Endodermal cell (in vitro differentiated cells): ENCODE measurements around the gene HLX. TPM values are rescaled to one million over a fixed set of nuclear protein-coding genes. Genes with fewer than 3 reads are reported as not detected.
A peak's percentile ranks its signal among the peaks of the same experiment; 100 is the strongest.

ENCODE experiments used
- DNase-seq: peaks from one replicate; pipeline ENCODE4 v3.0.0-alpha.2; 2017
- H3K27ac ChIP-seq: 2 replicates; pipeline ENCODE4 v1.5.1; 2013; ENCODE audit warnings: mild to moderate bottlenecking, low read depth, low read length, moderate library complexity
- H3K27me3 ChIP-seq: 2 replicates; pipeline ENCODE4 v1.6.1; 2013; ENCODE audit warnings: mild to moderate bottlenecking, low read length, moderate library complexity; ENCODE audit not compliant: insufficient read depth, control insufficient read depth, poor library complexity, severe bottlenecking
- H3K36me3 ChIP-seq: 2 replicates; pipeline ENCODE4 v1.7.0; 2013; ENCODE audit warnings: mild to moderate bottlenecking, low read length, moderate library complexity; ENCODE audit not compliant: control insufficient read depth, insufficient read depth
- H3K4me1 ChIP-seq: one replicate; pipeline ENCODE4 v1.7.0; 2013; ENCODE audit warnings: low read length; ENCODE audit not compliant: control insufficient read depth, insufficient read depth
- H3K4me3 ChIP-seq: 2 replicates; pipeline ENCODE4 v1.5.1; 2013; ENCODE audit warnings: mild to moderate bottlenecking, low read length, moderate library complexity
- H3K9ac ChIP-seq: 2 replicates; pipeline ENCODE4 v1.6.1; 2013; ENCODE audit warnings: mild to moderate bottlenecking, low read length, moderate library complexity; ENCODE audit not compliant: poor library complexity, severe bottlenecking; ENCODE audit errors: extremely low read depth
- H3K9me3 ChIP-seq: 2 replicates; pipeline ENCODE4 v1.6.1; 2013; ENCODE audit warnings: mild to moderate bottlenecking, low read length, moderate library complexity; ENCODE audit not compliant: control insufficient read depth
- H3K27ac Mint-ChIP-seq: 2 replicates; pipeline ENCODE4 v1.8.0; 2020; ENCODE audit warnings: mixed read lengths
- H3K27me3 Mint-ChIP-seq: 2 replicates; pipeline ENCODE4 v1.8.0; 2021; ENCODE audit warnings: mild to moderate bottlenecking, mixed read lengths; ENCODE audit not compliant: insufficient read depth
- H3K36me3 Mint-ChIP-seq: 2 replicates; pipeline ENCODE4 v1.8.0; 2020; ENCODE audit warnings: low read depth, mixed read lengths
- H3K4me1 Mint-ChIP-seq: 2 replicates; pipeline ENCODE4 v1.8.0; 2020; ENCODE audit warnings: mixed read lengths
- H3K4me3 Mint-ChIP-seq: 2 replicates; pipeline ENCODE4 v1.8.0; 2020; ENCODE audit warnings: mild to moderate bottlenecking, moderate library complexity, mixed read lengths
- H3K9me3 Mint-ChIP-seq: 2 replicates; pipeline ENCODE4 v1.8.0; 2020; ENCODE audit warnings: mild to moderate bottlenecking, mixed read lengths
- CTCF ChIP-seq: fragments of 200-600 bp; sonication (generic); conservative IDR thresholded peaks from 2 replicates; pipeline ENCODE4 v1.5.0; 2021; ENCODE audit warnings: antibody characterized with exemption, mild to moderate bottlenecking
- WGBS, 2 experiments: methylation state at CpG; one replicate each; pipeline versions ENCODE4 v1.1.5 to v1.1.7; 2013; ENCODE audit warnings: missing lambda C conversion rate in 2 of 2, mixed read lengths in 1 of 2; ENCODE audit not compliant: insufficient coverage in 1 of 2, insufficient read length in 1 of 2; 5-methylcytosine and 5-hydroxymethylcytosine counted together
- total RNA-seq, 2 donors: library from RNA; stranded (reverse); fragmentation: NEBNext Ultra II Directional in 1 of 2; extraction: Animal tissue kit (Norgen Biotek cat#: 25700) in 1 of 2; gene quantifications; 2 replicates in 1 of 2; 3 replicates in 1 of 2; pipeline ENCODE4 v1.2.1, GENCODE V29; 2021

Gene HLX
- total RNA-seq, 2 donors from 2014 or later: 2.9 to 5.0 TPM

- Histone ChIP-seq H3K4me3 (no peak overlapping the region), H3K27ac (no peak overlapping the region), H3K9ac (no peak overlapping the region), H3K9me3 (no peaks in the 10 kb centered on the region), H3K27me3 (peaks cover 100% of the 10 kb centered on the region), H3K36me3 (no peaks in the 10 kb centered on the region), H3K4me1 (peaks cover 10% of the 10 kb centered on the region)
- peaks cover 4% of the 10 kb centered on the region for H3K9me3 Mint-ChIP-seq
- 28 to 30% methylated on average over 12 to 26 of the region's 26 CpGs for WGBS, 2 experiments
- TF ChIP-seq CTCF: no peak
- peaks cover 100% of the 10 kb centered on the region for H3K27me3 Mint-ChIP-seq
- peaks cover 53% of the 10 kb centered on the region for H3K4me1 Mint-ChIP-seq
- peak overlapping the region; percentile 46 for H3K4me3 Mint-ChIP-seq
- DNase-seq: no peak
- H3K36me3 Mint-ChIP-seq: peaks cover 11% of the 10 kb centered on the region
- H3K27ac Mint-ChIP-seq: no peak overlapping the region
These were observed 7.4 kb downstream of the HLX start for GRCh38 chr1:220886470-220887201.

- H3K4me1 Mint-ChIP-seq: peaks cover 50% of the 10 kb centered on the region
- no peak for TF ChIP-seq CTCF
- Histone ChIP-seq H3K9ac (no peak overlapping the region), H3K4me1 (peaks cover 10% of the 10 kb centered on the region), H3K9me3 (peaks cover 3% of the 10 kb centered on the region), H3K4me3 (peak overlapping the region; percentile 16), H3K27ac (no peak overlapping the region), H3K27me3 (peaks cover 100% of the 10 kb centered on the region), H3K36me3 (no peaks in the 10 kb centered on the region)
- no peak for DNase-seq
- peaks cover 100% of the 10 kb centered on the region for H3K27me3 Mint-ChIP-seq
- peaks cover 11% of the 10 kb centered on the region for H3K36me3 Mint-ChIP-seq
- H3K4me3 Mint-ChIP-seq: peak overlapping the region; percentile 46
- H3K27ac Mint-ChIP-seq: no peak overlapping the region
- 5 to 10% methylated on average over 5 to 11 of the region's 11 CpGs for WGBS, 2 experiments
- H3K9me3 Mint-ChIP-seq: peaks cover 6% of the 10 kb centered on the region
These were observed 7.9 kb downstream of the HLX start for GRCh38 chr1:220887202-220887519.

GRCh38 chr1:220887520-220888416 lies 8.5 kb downstream of the HLX start:
- peak; percentile 85 for DNase-seq
- peaks cover 100% of the 10 kb centered on the region for H3K27me3 Mint-ChIP-seq

More at GRCh38 chr1:220887520-220888416, 8.5 kb downstream of the HLX start:
- Mint-ChIP-seq H3K4me3 (peak overlapping the region; percentile 46), H3K27ac (no peak overlapping the region), H3K36me3 (peaks cover 11% of the 10 kb centered on the region), H3K4me1 (peaks cover 44% of the 10 kb centered on the region), H3K9me3 (peaks cover 6% of the 10 kb centered on the region)
- TF ChIP-seq CTCF: peak; percentile 43
- Histone ChIP-seq H3K4me1 (peaks cover 10% of the 10 kb centered on the region), H3K27ac (no peak overlapping the region), H3K4me3 (peak overlapping the region; percentile 76), H3K27me3 (peaks cover 100% of the 10 kb centered on the region), H3K36me3 (no peaks in the 10 kb centered on the region), H3K9ac (no peak overlapping the region), H3K9me3 (peaks cover 6% of the 10 kb centered on the region)
- WGBS, 2 experiments: 1 to 2% methylated on average over 17 to 48 of the region's 48 CpGs
